Tibial nerve (tissue), 4 donors: ENCODE data around the gene SVOPL. TPM values are rescaled to one million over a fixed set of nuclear protein-coding genes. Genes with fewer than 3 reads are reported as not detected.

Source experiments
- DNase-seq, 2 donors: peaks; one replicate each; pipeline ENCODE4 v3.0.0-alpha.2; 2019; ENCODE audit warnings: low spot score in 2 of 2
- H3K27ac ChIP-seq, 4 donors: fragments of 200-600 bp; sonication (generic) in 3 of 4; one replicate each; pipeline ENCODE4 v1.5.1; 2017 to 2019; ENCODE audit warnings: mild to moderate bottlenecking in 1 of 4
- H3K27me3 ChIP-seq, 2 donors: fragments of 200-600 bp; sonication (generic) in 1 of 2; one replicate each; pipeline versions ENCODE4 v1.5.1 to v1.6.0; 2017 to 2019
- H3K36me3 ChIP-seq, 3 donors: fragments of 200-600 bp; sonication (generic); one replicate each; pipeline ENCODE4 v1.5.1; 2018 to 2019
- H3K4me1 ChIP-seq, 4 donors: fragments of 200-600 bp; sonication (generic) in 3 of 4; one replicate each; pipeline ENCODE4 v1.5.1; 2017 to 2019
- H3K4me3 ChIP-seq, 4 donors: fragments of 200-600 bp; sonication (generic) in 3 of 4; one replicate each; pipeline ENCODE4 v1.5.1; 2017 to 2019; ENCODE audit warnings: mild to moderate bottlenecking in 1 of 4, moderate library complexity in 1 of 4
- H3K9me3 ChIP-seq, 4 donors: fragments of 200-600 bp; sonication (generic) in 3 of 4; one replicate each; pipeline ENCODE4 v1.5.1; 2017 to 2019
- EP300 ChIP-seq, 2 donors: sonication (generic); formaldehyde crosslinking; IDR thresholded peaks; one replicate each; pipeline ENCODE4 v1.6.1; 2017; ENCODE audit warnings: antibody characterized with exemption in 2 of 2, mild to moderate bottlenecking in 1 of 2
- POLR2A ChIP-seq, 2 donors: fragments of 450-650 bp; IDR thresholded peaks; one replicate each; pipeline ENCODE4 v1.6.1; 2017; ENCODE audit warnings: antibody characterized with exemption in 2 of 2, mild to moderate bottlenecking in 2 of 2, moderate library complexity in 2 of 2
- WGBS, 2 donors: methylation state at CpG; one replicate each; pipeline ENCODE4 v1.1.5; 2018; 5-methylcytosine and 5-hydroxymethylcytosine counted together
- total RNA-seq, 4 donors: library from RNA; depleted of rRNA; stranded (reverse); fragments of >200 nt; gene quantifications; one replicate each; pipeline ENCODE4 v1.1.0, GENCODE V29; 2016
- TF ChIP-seq, protein P1 (sequence below), 5 experiments: fragments of 200-600 bp in 3 of 5; fragments of 450-650 bp in 2 of 5; sonication (generic) in 3 of 5; IDR thresholded peaks; one replicate each; pipeline ENCODE4 v1.5.1; 2016 to 2019; ENCODE audit warnings: antibody characterized with exemption in 5 of 5, mild to moderate bottlenecking in 3 of 5, moderate library complexity in 2 of 5

Gene SVOPL
- total RNA-seq, 4 donors from 2014 or later, result not detected

DNA sequence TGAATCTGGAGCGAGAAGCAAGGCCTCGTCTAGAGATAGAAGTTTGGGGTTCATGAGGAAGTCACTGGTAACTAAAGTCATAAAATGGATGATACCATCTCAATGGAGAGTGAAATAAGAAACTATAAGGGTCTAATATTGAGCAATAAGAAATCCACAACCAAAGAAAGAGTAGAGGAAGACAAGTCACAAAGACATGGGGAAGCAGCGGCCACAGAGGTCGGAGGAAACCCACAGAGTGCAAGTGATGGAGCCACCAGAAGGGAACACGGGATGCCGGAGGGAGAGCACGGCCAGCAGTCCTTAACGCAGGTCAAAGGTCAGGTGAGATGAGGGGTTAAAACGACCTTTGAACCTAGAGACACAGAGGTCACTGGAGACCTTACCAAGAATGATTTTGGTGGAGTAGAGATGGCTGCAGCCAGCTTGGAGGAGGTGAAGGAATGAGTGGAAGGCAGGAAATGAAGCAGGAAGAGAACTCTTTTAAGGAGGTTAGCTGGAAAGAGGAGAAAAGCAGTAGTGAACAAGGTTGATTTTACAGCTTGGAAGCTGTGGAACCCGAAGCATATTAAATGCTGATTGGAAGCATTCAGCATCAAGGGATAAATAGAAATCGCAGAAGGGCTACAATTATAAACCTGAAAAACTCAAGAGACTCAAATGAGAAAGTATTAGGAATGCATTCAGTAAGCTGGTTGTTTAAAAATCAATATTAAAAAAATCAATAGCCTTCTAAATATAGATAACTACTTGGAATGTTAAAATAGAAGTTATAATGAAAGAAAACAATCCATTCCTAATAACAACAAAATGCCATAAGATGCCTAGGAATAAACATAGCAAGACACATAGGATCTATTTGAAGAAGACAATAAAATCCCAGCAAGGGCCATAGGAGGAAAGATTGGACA is 93.7 kb downstream of the SVOPL start:
- Histone ChIP-seq H3K27me3 (no peaks in the 10 kb centered on the region), H3K9me3 (no peaks in the 10 kb centered on the region), H3K4me3 (no peak overlapping the region), H3K36me3 (no peaks in the 10 kb centered on the region), H3K27ac (no peak overlapping the region), H3K4me1 (no peaks in the 10 kb centered on the region)
- DNase-seq, result no peak
- 71 to 79% methylated on average over 11 of the region's 11 CpGs for WGBS, 2 donors
- TF ChIP-seq, protein P1, sequence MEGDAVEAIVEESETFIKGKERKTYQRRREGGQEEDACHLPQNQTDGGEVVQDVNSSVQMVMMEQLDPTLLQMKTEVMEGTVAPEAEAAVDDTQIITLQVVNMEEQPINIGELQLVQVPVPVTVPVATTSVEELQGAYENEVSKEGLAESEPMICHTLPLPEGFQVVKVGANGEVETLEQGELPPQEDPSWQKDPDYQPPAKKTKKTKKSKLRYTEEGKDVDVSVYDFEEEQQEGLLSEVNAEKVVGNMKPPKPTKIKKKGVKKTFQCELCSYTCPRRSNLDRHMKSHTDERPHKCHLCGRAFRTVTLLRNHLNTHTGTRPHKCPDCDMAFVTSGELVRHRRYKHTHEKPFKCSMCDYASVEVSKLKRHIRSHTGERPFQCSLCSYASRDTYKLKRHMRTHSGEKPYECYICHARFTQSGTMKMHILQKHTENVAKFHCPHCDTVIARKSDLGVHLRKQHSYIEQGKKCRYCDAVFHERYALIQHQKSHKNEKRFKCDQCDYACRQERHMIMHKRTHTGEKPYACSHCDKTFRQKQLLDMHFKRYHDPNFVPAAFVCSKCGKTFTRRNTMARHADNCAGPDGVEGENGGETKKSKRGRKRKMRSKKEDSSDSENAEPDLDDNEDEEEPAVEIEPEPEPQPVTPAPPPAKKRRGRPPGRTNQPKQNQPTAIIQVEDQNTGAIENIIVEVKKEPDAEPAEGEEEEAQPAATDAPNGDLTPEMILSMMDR (IDR thresholded peaks at IDR 0.05), result no peak
- TF ChIP-seq POLR2A (IDR thresholded peaks at IDR 0.05) (no peak), EP300 (IDR thresholded peaks at IDR 0.05) (no peak)

DNA sequence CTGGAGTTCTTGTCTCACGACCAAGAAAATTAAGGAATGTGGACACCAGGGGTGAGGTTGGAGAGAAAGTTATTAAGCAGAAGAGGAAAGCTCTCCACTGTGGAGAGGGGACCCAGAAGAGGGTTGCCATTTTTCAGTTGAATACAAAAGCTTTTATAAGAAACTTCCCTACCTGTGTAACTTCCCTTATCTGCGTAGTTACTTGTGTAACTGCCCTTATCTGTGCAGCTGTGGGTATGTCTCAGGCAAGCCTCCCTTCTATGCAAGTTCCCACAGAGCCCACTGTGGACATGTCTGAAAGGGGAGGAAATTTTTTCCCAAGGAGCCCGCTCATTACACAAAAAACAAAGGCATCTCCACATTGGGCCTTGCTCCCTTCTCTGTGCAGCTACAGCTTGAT is 94.9 kb downstream of the SVOPL start:
- Histone ChIP-seq H3K4me3 (no peak overlapping the region), H3K36me3 (no peaks in the 10 kb centered on the region), H3K4me1 (no peaks in the 10 kb centered on the region), H3K9me3 (no peaks in the 10 kb centered on the region), H3K27ac (no peak overlapping the region), H3K27me3 (no peaks in the 10 kb centered on the region)
- 89 to 98% methylated on average over 3 of the region's 3 CpGs for WGBS, 2 donors
- no peak for DNase-seq
- TF ChIP-seq, protein P1 (IDR thresholded peaks at IDR 0.05), result no peak
- no peak for TF ChIP-seq EP300 (IDR thresholded peaks at IDR 0.05)
- no peak for TF ChIP-seq POLR2A (IDR thresholded peaks at IDR 0.05)

DNA sequence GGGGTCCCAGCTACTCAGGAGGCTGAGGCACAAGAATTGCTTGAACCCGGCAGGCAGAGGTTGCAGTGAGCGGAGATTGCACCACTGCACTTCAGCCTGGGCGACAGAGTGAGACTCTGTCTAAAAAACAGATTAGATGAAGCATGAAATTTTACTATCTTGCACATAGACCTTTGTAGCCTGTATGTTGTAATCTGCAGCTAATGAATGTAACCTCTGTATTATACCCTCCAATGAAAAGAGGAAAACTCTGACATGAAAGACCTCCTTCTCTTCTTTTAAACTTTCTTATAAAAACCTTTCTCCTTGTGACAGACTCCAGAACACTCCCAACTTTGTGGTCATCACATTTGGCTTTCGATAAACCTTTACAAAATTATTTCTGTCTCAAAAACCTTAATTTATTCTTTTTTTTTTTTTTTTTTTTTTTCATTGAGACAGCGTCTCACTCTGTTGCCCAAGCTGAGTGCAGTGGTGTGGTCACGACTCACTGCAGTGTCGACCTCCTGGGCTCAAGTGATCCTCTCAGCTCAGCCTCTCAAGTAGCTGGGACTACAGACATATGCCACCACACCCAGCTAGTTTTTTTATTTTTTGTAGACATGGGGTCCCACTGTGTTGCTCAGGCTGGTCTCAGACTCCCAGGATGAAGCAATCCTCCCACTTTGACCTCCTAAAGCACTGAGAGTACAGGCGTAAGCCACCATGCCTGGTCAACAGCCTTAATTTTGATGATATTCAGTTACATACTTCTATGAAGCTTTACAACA is 97.4 kb downstream of the SVOPL start:
- no peak for DNase-seq
- H3K4me1 ChIP-seq, result no peaks in the 10 kb centered on the region
- H3K27me3 ChIP-seq, result no peaks in the 10 kb centered on the region
- no peaks in the 10 kb centered on the region for H3K36me3 ChIP-seq
- 71 to 77% methylated on average over 8 of the region's 8 CpGs for WGBS, 2 donors
- TF ChIP-seq, protein P1 (IDR thresholded peaks at IDR 0.05), result no peak
- TF ChIP-seq EP300 (IDR thresholded peaks at IDR 0.05) (no peak), POLR2A (IDR thresholded peaks at IDR 0.05) (no peak)
- no peak overlapping the region for H3K4me3 ChIP-seq
- no peaks in the 10 kb centered on the region for H3K9me3 ChIP-seq
- H3K27ac ChIP-seq, result no peak overlapping the region

DNA sequence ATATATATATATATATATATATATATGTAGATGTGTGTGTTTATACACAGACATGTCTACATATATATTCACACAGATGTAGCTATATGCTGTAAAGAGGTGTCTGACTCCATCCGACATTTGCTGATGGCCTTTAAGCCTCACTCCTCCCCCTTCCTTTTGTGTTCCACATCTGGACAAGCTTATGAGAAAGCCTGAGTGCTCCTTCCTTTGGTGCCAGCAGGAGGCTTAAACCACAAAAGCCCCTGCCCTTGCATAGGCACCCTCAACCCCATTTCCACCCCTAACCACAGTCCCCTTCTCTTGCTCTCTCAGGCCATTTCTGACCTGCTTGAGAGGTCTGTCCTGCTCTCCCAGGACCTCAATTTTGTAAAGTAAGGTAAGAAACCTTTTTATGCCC is 98.7 kb downstream of the SVOPL start:
- H3K4me3 ChIP-seq, result no peak overlapping the region
- no peak for TF ChIP-seq EP300 (IDR thresholded peaks at IDR 0.05)
- TF ChIP-seq, protein P1 (IDR thresholded peaks at IDR 0.05), result no peak
- H3K4me1 ChIP-seq, result no peaks in the 10 kb centered on the region
- H3K36me3 ChIP-seq, result no peaks in the 10 kb centered on the region
- DNase-seq, result no peak
- H3K27me3 ChIP-seq, result no peaks in the 10 kb centered on the region
- H3K9me3 ChIP-seq, result no peaks in the 10 kb centered on the region
- H3K27ac ChIP-seq, result no peak overlapping the region
- WGBS, 2 donors, result 58 to 67% methylated on average over 1 of the region's 1 CpG

DNA sequence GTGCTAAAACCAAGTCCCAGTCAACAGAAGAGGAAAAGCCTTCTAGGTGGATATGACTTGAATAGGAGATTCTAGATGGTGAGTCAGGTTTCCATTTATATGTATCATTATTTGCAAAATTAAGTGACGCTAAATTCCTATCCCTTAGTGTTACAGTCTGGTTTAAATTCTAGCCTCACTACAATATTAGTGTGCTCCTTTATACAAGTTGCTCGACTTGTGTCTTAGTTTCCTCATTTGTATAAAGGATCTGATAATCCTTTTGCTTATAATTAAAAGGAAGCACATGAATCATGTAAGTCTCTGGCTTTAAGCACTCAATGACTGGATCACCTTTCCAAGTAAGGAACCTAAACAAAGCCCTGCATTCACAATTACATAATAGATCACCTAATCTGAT is 105.7 kb downstream of the SVOPL start:
- 89 to 93% methylated on average over 2 of the region's 2 CpGs for WGBS, 2 donors
- TF ChIP-seq, protein P1 (IDR thresholded peaks at IDR 0.05), result no peak
- no peak for TF ChIP-seq EP300 (IDR thresholded peaks at IDR 0.05)
- no peak for TF ChIP-seq POLR2A (IDR thresholded peaks at IDR 0.05)
- no peak overlapping the region for H3K27ac ChIP-seq
- no peak for DNase-seq
- H3K36me3 ChIP-seq, result no peaks in the 10 kb centered on the region
- H3K9me3 ChIP-seq, result no peaks in the 10 kb centered on the region
- no peaks in the 10 kb centered on the region for H3K27me3 ChIP-seq
- no peak overlapping the region for H3K4me3 ChIP-seq
- no peaks in the 10 kb centered on the region for H3K4me1 ChIP-seq
